NOMO-1 treated with dmso at 0.1 percent for 144 hours (cell line): ENCODE measurements around the gene ADRA2C.

Experiments
- DNase-seq: peaks from one replicate; lab custom pipeline; 2025; ENCODE audit not compliant: unreplicated experiment; lab: John Stamatoyannopoulos, UW

The ADRA2C gene

GRCh38 chr4:3791910-3792542 is 25.8 kb downstream of the ADRA2C start:
- no peak for DNase-seq

- DNase-seq, result no peak
Measured at GRCh38 chr4:3792813-3793212, 26.6 kb downstream of the ADRA2C start.

GRCh38 chr4:3793545-3793944 is 27.4 kb downstream of the ADRA2C start:
- no peak for DNase-seq

- no peak for DNase-seq
Measured at GRCh38 chr4:3796960-3797359, 30.8 kb downstream of the ADRA2C start.

- DNase-seq, result no peak
Measured at GRCh38 chr4:3797831-3798790, 31.9 kb downstream of the ADRA2C start.

- DNase-seq, result no peak
Measured at GRCh38 chr4:3799496-3799895, 33.3 kb downstream of the ADRA2C start.

- DNase-seq, result no peak
Measured at GRCh38 chr4:3800351-3800750, 34.2 kb downstream of the ADRA2C start.

GRCh38 chr4:3801521-3801920 is 35.3 kb downstream of the ADRA2C start:
- no peak for DNase-seq

- no peak for DNase-seq
Measured at GRCh38 chr4:3801931-3802550, 35.9 kb downstream of the ADRA2C start.

- DNase-seq, result no peak
Measured at GRCh38 chr4:3802571-3803474, 36.6 kb downstream of the ADRA2C start.

- no peak for DNase-seq
Measured at GRCh38 chr4:3803475-3803847, 37.3 kb downstream of the ADRA2C start.

GRCh38 chr4:3803946-3804345 is 37.8 kb downstream of the ADRA2C start:
- no peak for DNase-seq

GRCh38 chr4:3805026-3805425 is 38.8 kb downstream of the ADRA2C start:
- DNase-seq, result no peak

- DNase-seq, result no peak
Measured at GRCh38 chr4:3805731-3806130, 39.5 kb downstream of the ADRA2C start.

- no peak for DNase-seq
Measured at GRCh38 chr4:3807311-3807710, 41.1 kb downstream of the ADRA2C start.

- no peak for DNase-seq
Measured at GRCh38 chr4:3807822-3808496, 41.8 kb downstream of the ADRA2C start.

GRCh38 chr4:3808597-3808996 is 42.4 kb downstream of the ADRA2C start:
- no peak for DNase-seq

- DNase-seq, result no peak
Measured at GRCh38 chr4:3809028-3809427, 42.8 kb downstream of the ADRA2C start.

- no peak for DNase-seq
Measured at GRCh38 chr4:3809451-3810110, 43.4 kb downstream of the ADRA2C start.
